CD14-positive monocyte (primary cell): ENCODE measurements around the gene IL20. TPM values are rescaled to one million over a fixed set of nuclear protein-coding genes. Genes with fewer than 3 reads are reported as not detected.

Experiments used
- DNase-seq, 3 donors: peaks; one replicate each; pipeline ENCODE4 v3.0.0-alpha.2; 2011 to 2022
- H2AFZ ChIP-seq: 2 replicates; pipeline ENCODE4 v1.6.0; 2012; ENCODE audit warnings: mild to moderate bottlenecking, low read depth, low read length, inconsistent platforms; ENCODE audit not compliant: insufficient read depth, poor library complexity, severe bottlenecking
- H3K27ac ChIP-seq, 2 donors: 1 replicate in 1 of 2; 2 replicates in 1 of 2; pipeline ENCODE4 v1.5.1; 2012 to 2013; ENCODE audit warnings: low read length in 2 of 2, control low read depth in 1 of 2, inconsistent platforms in 1 of 2, low read depth in 1 of 2, mild to moderate bottlenecking in 1 of 2
- H3K27me3 ChIP-seq, 2 donors: one replicate each; pipeline versions ENCODE4 v1.6.0 to v1.6.1; 2011 to 2013; ENCODE audit warnings: low read length in 2 of 2; ENCODE audit not compliant: control insufficient read depth in 2 of 2, insufficient read depth in 2 of 2
- H3K36me3 ChIP-seq, 2 donors: replicated peaks in 1 of 2; 1 replicate in 1 of 2; 2 replicates in 1 of 2; pipeline versions ENCODE4 v1.5.1 to v1.6.1; 2012 to 2013; ENCODE audit warnings: low read length in 2 of 2, control low read depth in 1 of 2, inconsistent platforms in 1 of 2, mild to moderate bottlenecking in 1 of 2; ENCODE audit not compliant: insufficient read depth in 2 of 2, control insufficient read depth in 1 of 2
- H3K4me1 ChIP-seq, 2 donors: 1 replicate in 1 of 2; 2 replicates in 1 of 2; pipeline versions ENCODE4 v1.5.1 to v1.6.1; 2012 to 2013; ENCODE audit warnings: low read length in 2 of 2, control low read depth in 1 of 2, inconsistent platforms in 1 of 2, mild to moderate bottlenecking in 1 of 2, moderate library complexity in 1 of 2; ENCODE audit not compliant: insufficient read depth in 2 of 2, control insufficient read depth in 1 of 2
- H3K4me2 ChIP-seq: replicated peaks from 2 replicates; pipeline ENCODE3; 2012; ENCODE audit warnings: low read length, moderate library complexity, mild to moderate bottlenecking; ENCODE audit not compliant: poor library complexity, severe bottlenecking; ENCODE audit errors: extremely low read depth
- H3K4me3 ChIP-seq, 3 experiments: fragments of 200-600 bp in 1 of 3; sonication (generic) in 1 of 3; replicated peaks in 1 of 3; 1 replicate in 2 of 3; 2 replicates in 1 of 3; pipeline ENCODE4 v1.5.1; 2011 to 2013; ENCODE audit warnings: low read length in 3 of 3, mild to moderate bottlenecking in 3 of 3, control low read depth in 2 of 3, low read depth in 2 of 3, inconsistent platforms in 1 of 3, moderate library complexity in 1 of 3
- H3K79me2 ChIP-seq: 2 replicates; pipeline ENCODE4 v1.6.0; 2012; ENCODE audit warnings: mild to moderate bottlenecking, control low read depth, inconsistent platforms, low read length, moderate library complexity; ENCODE audit not compliant: insufficient read depth
- H3K9ac ChIP-seq: 2 replicates; pipeline ENCODE4 v1.6.0; 2017; ENCODE audit warnings: low read length, mild to moderate bottlenecking; ENCODE audit not compliant: insufficient read depth, poor library complexity, severe bottlenecking
- H3K9me3 ChIP-seq, 2 donors: replicated peaks in 1 of 2; 1 replicate in 1 of 2; 2 replicates in 1 of 2; pipeline versions ENCODE4 v1.5.1 to v1.6.1; 2012 to 2013; ENCODE audit warnings: low read length in 2 of 2, control low read depth in 1 of 2; ENCODE audit not compliant: control insufficient read depth in 1 of 2, insufficient read depth in 1 of 2
- H4K20me1 ChIP-seq: 2 replicates; pipeline ENCODE4 v1.6.0; 2012; ENCODE audit warnings: mild to moderate bottlenecking, low read length, control low read depth, moderate library complexity; ENCODE audit not compliant: insufficient read depth
- H3K27ac Mint-ChIP-seq, 7 donors: one replicate each; pipeline ENCODE4 v1.8.0; 2020; ENCODE audit warnings: mild to moderate bottlenecking in 7 of 7, mixed read lengths in 7 of 7, moderate library complexity in 6 of 7, inconsistent platforms in 2 of 7
- H3K27me3 Mint-ChIP-seq, 3 donors: one replicate each; pipeline ENCODE4 v1.8.0; 2021 to 2022; ENCODE audit warnings: low read depth in 3 of 3, mild to moderate bottlenecking in 3 of 3, mixed read lengths in 3 of 3, moderate library complexity in 3 of 3, inconsistent platforms in 1 of 3
- H3K36me3 Mint-ChIP-seq, 2 donors: one replicate each; pipeline ENCODE4 v1.8.0; 2020; ENCODE audit warnings: mixed read lengths in 2 of 2, inconsistent platforms in 1 of 2, mild to moderate bottlenecking in 1 of 2
- H3K4me1 Mint-ChIP-seq: one replicate; pipeline ENCODE4 v1.8.0; 2020; ENCODE audit warnings: mild to moderate bottlenecking, mixed read lengths
- H3K4me3 Mint-ChIP-seq, 2 donors: one replicate each; pipeline ENCODE4 v1.8.0; 2020; ENCODE audit warnings: mild to moderate bottlenecking in 2 of 2, mixed read lengths in 2 of 2, moderate library complexity in 1 of 2
- H3K9me3 Mint-ChIP-seq, 7 donors: one replicate each; pipeline ENCODE4 v1.8.0; 2020 to 2022; ENCODE audit warnings: mixed read lengths in 7 of 7, mild to moderate bottlenecking in 6 of 7, moderate library complexity in 6 of 7, inconsistent platforms in 2 of 7
- WGBS: methylation state at CpG from one replicate; pipeline ENCODE4 v1.1.5; 2013; ENCODE audit warnings: missing lambda C conversion rate; ENCODE audit not compliant: insufficient coverage; 5-methylcytosine and 5-hydroxymethylcytosine counted together
- intact Hi-C, 2 donors: fragments of 100-400 bp; cut with micrococcal nuclease; formaldehyde crosslinking; loops; one replicate each; pipeline versions ENCODE4 v1.15.0 to v1.15.1; 2023
- polyA plus RNA-seq, 3 donors: library from polyadenylated mRNA; depleted of rRNA in 1 of 3; unstranded in 2 of 3; stranded (reverse) in 1 of 3; fragments of 300-500 nt in 2 of 3; fragments of >200 nt in 1 of 3; fragmentation: Illumina TruSeq in 2 of 3; gene quantifications; 1 replicate in 2 of 3; 2 replicates in 1 of 3; pipeline ENCODE4 v1.2.3, GENCODE V29; 2012 to 2021
- TF ChIP-seq, protein P1 (sequence below): fragments of 200-600 bp; IDR thresholded peaks from one replicate; pipeline ENCODE4 v1.8.0; 2022; ENCODE audit warnings: antibody characterized with exemption, mild to moderate bottlenecking

The IL20 gene
- polyA plus RNA-seq, 3 donors: not detected

DNA sequence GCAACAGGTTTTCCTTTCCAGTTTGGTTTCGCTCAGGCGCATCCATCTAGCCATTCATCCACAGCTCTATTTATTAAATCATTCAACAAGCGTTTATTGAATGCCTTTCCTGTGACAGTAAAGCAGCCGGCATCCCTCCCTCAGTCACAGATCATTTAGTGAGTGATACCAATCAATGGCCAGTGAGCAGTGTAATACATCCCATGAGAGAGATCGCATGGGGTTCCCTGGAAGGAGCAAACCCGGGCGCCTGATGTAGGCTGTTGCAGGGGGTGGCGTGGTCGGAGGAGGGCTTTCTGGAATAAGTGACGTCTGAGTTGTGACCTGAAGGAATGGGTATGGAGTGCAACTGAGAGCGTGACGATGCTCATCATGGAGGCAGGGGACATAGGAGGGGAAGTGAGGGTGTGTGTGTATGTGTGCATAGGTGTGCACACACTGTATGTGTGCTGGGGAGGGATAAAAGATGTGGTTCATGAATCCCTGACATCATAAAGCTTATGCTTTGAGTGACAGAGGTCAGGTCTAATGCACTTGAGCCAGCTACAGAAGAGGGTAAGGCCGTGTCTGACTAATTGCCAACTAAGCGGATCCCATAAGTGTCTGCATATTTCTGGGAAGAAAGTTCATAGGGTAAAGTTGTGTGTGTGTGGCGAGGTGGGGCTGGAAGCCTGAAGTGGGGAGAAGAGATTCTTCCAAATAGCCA lies 49.8 kb downstream of the IL20 start:
- Histone ChIP-seq H3K4me1 (no peaks in the 10 kb centered on the region), H3K9me3 (no peaks in the 10 kb centered on the region), H3K9ac (no peak overlapping the region), H3K4me2 (no peak overlapping the region), H3K79me2 (no peaks in the 10 kb centered on the region), H2AFZ (no peak overlapping the region), H3K4me3 (no peak overlapping the region), H3K36me3 (no peaks in the 10 kb centered on the region), H4K20me1 (no peaks in the 10 kb centered on the region), H3K27me3 (peaks cover 8 to 17% of the 10 kb centered on the region in 2 donors), H3K27ac (no peak overlapping the region)
- Mint-ChIP-seq H3K9me3 (peaks cover 0 to 2% (median 0%) of the 10 kb centered on the region in 7 donors), H3K27ac (no peak overlapping the region), H3K27me3 (peaks cover 15 to 30% (median 20%) of the 10 kb centered on the region in 3 donors), H3K36me3 (peaks cover 0 to 6% of the 10 kb centered on the region in 2 donors), H3K4me3 (no peak overlapping the region), H3K4me1 (peaks cover 17% of the 10 kb centered on the region)
- no peak for DNase-seq
- WGBS: 95% methylated on average over 10 of the region's 15 CpGs
- intact Hi-C loops: loop anchor here (10.0 kb wide), 2 partner anchors 60 to 280 kb away; partner anchors contain the start of genes DYRK3 (in 2 of the 2) and FCAMR (in 1 of the 2)
- TF ChIP-seq, protein P1, sequence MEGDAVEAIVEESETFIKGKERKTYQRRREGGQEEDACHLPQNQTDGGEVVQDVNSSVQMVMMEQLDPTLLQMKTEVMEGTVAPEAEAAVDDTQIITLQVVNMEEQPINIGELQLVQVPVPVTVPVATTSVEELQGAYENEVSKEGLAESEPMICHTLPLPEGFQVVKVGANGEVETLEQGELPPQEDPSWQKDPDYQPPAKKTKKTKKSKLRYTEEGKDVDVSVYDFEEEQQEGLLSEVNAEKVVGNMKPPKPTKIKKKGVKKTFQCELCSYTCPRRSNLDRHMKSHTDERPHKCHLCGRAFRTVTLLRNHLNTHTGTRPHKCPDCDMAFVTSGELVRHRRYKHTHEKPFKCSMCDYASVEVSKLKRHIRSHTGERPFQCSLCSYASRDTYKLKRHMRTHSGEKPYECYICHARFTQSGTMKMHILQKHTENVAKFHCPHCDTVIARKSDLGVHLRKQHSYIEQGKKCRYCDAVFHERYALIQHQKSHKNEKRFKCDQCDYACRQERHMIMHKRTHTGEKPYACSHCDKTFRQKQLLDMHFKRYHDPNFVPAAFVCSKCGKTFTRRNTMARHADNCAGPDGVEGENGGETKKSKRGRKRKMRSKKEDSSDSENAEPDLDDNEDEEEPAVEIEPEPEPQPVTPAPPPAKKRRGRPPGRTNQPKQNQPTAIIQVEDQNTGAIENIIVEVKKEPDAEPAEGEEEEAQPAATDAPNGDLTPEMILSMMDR: no peak

DNA sequence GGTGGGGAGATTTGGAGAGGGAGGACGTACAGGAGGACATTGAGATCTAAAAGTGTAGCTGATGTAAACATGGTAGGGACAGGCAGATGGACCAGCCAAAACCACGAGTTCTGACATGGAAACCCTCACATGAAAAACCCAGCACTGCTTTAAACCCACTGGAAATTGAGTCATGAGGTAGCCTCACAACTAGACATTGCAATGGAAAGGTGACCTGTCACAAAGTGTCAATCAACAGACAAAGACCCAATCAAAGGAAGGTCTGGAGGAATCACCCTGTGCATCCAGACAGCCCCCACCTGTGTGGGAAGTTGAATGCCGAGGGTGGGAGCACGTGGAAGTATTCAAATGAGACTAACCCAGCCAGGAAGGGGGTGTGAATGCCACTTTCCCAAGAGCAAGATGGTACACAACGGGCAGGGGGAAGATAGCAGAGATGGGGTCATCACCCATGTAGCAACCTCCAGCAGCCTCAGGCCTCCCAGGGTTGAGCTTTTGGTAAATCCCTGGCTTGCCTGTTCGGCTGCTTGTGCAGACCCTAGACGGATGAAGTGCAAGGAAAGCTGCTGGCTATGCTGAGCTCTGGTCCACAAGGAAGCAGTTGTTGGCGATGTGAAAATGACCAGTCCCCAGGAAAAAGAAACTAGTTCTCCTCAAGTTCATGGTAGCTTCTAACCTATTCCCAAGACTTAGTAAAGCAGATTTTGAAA lies 50.7 kb downstream of the IL20 start:
- Histone ChIP-seq H3K4me1 (peaks cover 6% of the 10 kb centered on the region in 2 donors), H2AFZ (no peak overlapping the region), H3K4me3 (no peak overlapping the region), H3K4me2 (no peak overlapping the region), H3K27me3 (peaks cover 0 to 8% of the 10 kb centered on the region in 2 donors), H4K20me1 (no peaks in the 10 kb centered on the region), H3K79me2 (no peaks in the 10 kb centered on the region), H3K9me3 (no peaks in the 10 kb centered on the region), H3K9ac (no peak overlapping the region), H3K27ac (no peak overlapping the region), H3K36me3 (no peaks in the 10 kb centered on the region)
- no peak for DNase-seq
- Mint-ChIP-seq H3K27me3 (peaks cover 7 to 22% (median 14%) of the 10 kb centered on the region in 3 donors), H3K36me3 (peaks cover 0 to 6% of the 10 kb centered on the region in 2 donors), H3K27ac (peak overlapping the region in 1 of 7 donors; percentile 11), H3K4me3 (no peak overlapping the region), H3K9me3 (peaks cover 0 to 2% (median 0%) of the 10 kb centered on the region in 7 donors), H3K4me1 (peaks cover 17% of the 10 kb centered on the region)
- 94% methylated on average over 3 of the region's 8 CpGs for WGBS
- intact Hi-C loops: loop anchor here (10.0 kb wide), 2 partner anchors 59 to 281 kb away; partner anchors contain the start of genes DYRK3 (in 2 of the 2) and FCAMR (in 1 of the 2)
- TF ChIP-seq, protein P1: no peak
